GM12891 (cell line): Measurements from ENCODE around the gene NUP210L.

Experiments used
- POLR2A ChIP-seq: IDR thresholded peaks from 2 replicates; pipeline ENCODE4 v1.6.1; 2011; ENCODE audit warnings: low read depth, low read length, control low read depth
- POU2F2 ChIP-seq: IDR thresholded peaks from 2 replicates; pipeline ENCODE4 v1.6.1; 2011; ENCODE audit warnings: low read depth, mild to moderate bottlenecking, control low read depth, low read length, moderate library complexity

DNA sequence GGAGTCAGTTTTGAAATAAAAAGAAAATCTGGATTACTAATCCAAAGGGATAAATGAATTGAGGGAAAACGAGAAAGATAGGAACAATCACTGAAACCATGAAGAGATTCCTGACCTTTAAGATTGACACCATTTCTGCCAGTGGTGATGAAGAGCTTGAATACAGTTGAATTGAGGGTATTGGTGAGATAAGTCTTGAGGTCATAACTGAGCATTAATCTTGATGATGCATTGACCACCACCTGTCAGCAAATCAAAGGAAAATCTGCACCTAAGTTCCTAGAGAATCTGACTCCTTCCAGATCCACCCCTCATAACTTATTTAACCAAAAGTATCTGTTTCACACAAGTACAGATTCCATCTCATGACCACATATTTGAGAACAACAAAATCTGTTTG is 142.7 kb downstream of the NUP210L start:
- no peak for TF ChIP-seq POU2F2
- no peak for TF ChIP-seq POLR2A
